HG03139 (cell line): ENCODE results near the gene DDX3X.
"Not testable (repeated sequence)": the region's sequence is repeated elsewhere in the genome, so short reads cannot be mapped to it uniquely, and the experiment has no call there.

Experiments used
- ATAC-seq: cut with Tn5 transposase; IDR thresholded peaks from one replicate; pipeline ENCODE4 v1.9.1; 2021; ENCODE audit not compliant: unreplicated experiment

The DDX3X gene

DNA sequence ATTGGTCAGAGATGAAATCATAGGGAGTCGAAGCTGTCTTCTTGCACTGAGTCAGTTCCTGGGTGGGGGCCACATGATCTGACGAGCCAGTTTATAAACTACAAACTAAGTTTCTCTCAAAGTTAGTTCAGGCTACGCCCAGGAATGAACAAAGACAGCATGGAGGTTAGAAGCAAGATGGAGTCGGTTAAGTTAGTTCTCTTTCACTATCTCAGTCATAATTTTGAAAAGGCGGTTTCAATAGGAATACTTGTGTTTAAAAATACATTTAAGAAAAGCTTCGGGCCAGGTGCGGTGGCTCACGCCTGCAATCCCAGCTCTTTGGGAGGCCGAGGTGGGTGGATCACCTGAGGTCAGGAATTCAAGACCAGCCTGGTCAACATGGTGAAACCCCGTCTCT lies 77.3 kb downstream of the DDX3X start:
- ATAC-seq, result not testable (repeated sequence)

DNA sequence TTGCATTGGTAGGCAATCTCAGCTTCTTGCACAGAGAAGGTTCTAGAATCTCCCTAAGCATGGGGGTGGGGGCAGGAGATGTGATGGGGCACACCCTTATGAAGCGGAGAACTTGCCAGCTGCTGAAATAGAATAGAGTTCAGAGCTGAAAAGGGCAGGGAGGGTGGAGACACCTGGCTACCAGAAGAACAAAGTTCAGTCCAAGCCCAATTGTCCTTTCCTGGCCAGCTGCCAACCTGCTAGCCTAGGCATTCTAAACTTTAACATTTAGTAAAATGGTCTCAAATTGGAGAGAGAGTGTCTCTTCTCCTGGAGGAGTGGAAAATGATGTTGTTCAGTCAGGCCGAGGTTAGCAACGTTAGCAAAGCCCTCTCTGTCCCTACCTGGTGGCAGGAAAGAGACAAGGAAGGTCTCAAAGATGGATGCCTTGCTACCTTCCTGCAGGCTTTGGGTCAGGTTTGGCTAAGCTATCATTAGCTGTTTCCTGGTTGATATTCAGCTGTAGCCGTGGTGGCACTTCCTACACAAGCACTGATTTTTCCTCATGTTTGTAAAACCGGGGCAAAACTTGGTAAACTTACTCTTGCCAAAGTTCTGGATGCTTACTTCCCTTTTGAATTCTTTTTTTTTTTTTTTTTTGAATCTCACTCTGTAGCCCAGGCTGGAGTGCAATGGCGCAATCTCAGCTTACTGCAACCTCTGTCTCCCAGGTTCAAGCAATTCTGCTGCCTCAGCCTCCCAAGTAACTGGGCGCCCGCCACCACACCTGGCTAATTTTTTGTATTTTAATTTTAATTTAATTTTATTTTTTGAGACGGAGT lies 78.5 kb downstream of the DDX3X start:
- ATAC-seq, result no peak
